NB4 (cell line): Measurements from ENCODE around the gene ARHGEF35.
"Not testable (repeated sequence)": the region's sequence is repeated elsewhere in the genome, so short reads cannot be mapped to it uniquely, and the experiment has no call there.

Experiments used
- POLR2A ChIP-seq: IDR thresholded peaks from 2 replicates; pipeline ENCODE4 v1.6.1; 2011; ENCODE audit warnings: mild to moderate bottlenecking; ENCODE audit not compliant: insufficient read length; ENCODE audit errors: extremely low read depth
- TF ChIP-seq, protein P1 (sequence below): IDR thresholded peaks from 2 replicates; pipeline ENCODE4 v1.6.1; 2011; ENCODE audit warnings: low read depth, low read length
- TF ChIP-seq, protein P2 (sequence below): IDR thresholded peaks from one replicate; pipeline ENCODE4 v1.5.1; 2012; ENCODE audit warnings: low read depth, low read length

GRCh38 chr7:144187848-144188247, 7.8 kb downstream of the ARHGEF35 start:
- TF ChIP-seq, protein P1, sequence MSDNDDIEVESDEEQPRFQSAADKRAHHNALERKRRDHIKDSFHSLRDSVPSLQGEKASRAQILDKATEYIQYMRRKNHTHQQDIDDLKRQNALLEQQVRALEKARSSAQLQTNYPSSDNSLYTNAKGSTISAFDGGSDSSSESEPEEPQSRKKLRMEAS: not testable (repeated sequence)
- TF ChIP-seq, protein P2, sequence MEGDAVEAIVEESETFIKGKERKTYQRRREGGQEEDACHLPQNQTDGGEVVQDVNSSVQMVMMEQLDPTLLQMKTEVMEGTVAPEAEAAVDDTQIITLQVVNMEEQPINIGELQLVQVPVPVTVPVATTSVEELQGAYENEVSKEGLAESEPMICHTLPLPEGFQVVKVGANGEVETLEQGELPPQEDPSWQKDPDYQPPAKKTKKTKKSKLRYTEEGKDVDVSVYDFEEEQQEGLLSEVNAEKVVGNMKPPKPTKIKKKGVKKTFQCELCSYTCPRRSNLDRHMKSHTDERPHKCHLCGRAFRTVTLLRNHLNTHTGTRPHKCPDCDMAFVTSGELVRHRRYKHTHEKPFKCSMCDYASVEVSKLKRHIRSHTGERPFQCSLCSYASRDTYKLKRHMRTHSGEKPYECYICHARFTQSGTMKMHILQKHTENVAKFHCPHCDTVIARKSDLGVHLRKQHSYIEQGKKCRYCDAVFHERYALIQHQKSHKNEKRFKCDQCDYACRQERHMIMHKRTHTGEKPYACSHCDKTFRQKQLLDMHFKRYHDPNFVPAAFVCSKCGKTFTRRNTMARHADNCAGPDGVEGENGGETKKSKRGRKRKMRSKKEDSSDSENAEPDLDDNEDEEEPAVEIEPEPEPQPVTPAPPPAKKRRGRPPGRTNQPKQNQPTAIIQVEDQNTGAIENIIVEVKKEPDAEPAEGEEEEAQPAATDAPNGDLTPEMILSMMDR: not testable (repeated sequence)
- TF ChIP-seq POLR2A: not testable (repeated sequence)
